ENCODE data around the gene AGRP.
"Not testable (repeated sequence)": the region's sequence is repeated elsewhere in the genome, so short reads cannot be mapped to it uniquely, and the experiment has no call there.

AGRP gene

GRCh38 chr16:67504031-67505021 lies 21.0 kb upstream of the AGRP start:
- no peak for FAIRE-seq

- FAIRE-seq, result no peak
Measured at GRCh38 chr16:67499106-67499505, 15.8 kb upstream of the AGRP start.

DNA sequence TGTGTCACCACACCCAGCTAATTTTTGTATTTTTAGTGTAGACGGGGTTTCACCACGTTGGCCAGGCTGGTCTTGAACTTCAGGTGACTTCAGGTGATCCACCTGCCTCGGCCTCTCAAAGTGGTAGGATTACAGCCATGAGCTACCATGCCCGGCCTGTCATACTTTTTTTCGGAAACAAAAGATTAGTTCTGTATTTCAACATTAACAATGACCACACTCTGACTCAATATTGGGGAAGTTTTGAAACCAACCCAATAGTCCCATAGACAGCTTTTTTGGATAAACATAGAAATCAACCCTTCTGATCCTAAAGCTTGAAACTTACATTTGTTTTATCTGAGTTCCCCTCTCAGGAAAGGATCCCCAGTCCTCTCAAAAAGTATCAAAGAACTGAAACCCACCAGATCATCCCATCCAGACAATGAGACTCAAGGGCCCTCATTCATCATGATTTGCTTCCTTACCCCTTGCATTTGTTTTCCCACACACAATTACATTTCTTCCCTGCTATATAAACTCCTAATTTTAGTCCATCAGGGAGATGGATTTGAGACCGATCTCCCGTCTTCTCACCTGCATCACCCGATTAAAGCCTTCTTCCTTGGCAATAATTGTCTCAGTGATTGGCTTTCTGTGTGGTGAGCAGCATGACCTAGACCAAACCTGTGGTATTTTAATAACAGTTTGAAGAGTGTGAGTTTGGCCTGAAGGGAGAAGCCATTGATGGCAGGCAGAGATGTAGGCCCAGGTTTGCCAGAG lies 7.2 kb upstream of the AGRP start:
- FAIRE-seq, result no peak

- no peak for FAIRE-seq
Measured at GRCh38 chr16:67489401-67490083, 6.2 kb upstream of the AGRP start.

- not testable (repeated sequence) for FAIRE-seq
Measured at GRCh38 chr16:67487561-67487960, 4.2 kb upstream of the AGRP start.

GRCh38 chr16:67486805-67487204 lies 3.5 kb upstream of the AGRP start:
- FAIRE-seq, result no peak

- no peak for FAIRE-seq
Measured at GRCh38 chr16:67483731-67484525, 581 bp upstream of the AGRP start.

DNA sequence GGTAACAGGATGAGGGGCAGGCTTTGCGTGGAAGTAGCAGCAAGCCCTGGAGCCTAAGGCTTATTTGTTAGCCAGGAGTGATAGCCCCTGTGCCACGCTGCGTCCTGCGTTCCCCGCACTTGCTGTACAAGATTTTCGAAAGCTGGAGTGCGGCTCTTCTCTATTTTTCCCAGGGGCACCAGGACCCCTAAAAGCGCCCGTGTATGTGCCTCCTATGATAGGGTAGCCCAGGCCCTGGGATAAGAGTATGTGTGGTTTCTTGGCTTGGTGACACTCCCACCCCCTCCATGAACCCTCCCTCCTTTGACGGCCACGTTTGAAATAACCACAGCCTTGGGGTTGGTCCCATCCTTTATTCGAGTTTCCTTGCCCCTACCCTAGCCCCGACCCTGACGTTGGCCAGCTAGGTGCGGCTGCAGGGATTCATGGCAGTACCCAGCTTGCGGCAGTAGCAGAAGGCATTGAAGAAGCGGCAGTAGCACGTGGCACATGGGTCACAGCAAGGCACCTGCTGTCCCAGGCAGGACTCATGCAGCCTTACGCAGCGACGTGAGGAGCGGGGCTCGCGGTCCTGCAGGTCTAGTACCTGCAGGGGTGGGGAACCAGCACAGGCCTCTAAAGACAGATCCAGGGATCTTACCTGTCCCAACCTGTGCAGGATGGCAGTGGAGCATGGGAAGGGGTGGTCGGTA lies 968 bp downstream of the AGRP start:
- no peak for FAIRE-seq

GRCh38 chr16:67481561-67482232 lies 1.6 kb downstream of the AGRP start:
- FAIRE-seq, result no peak

DNA sequence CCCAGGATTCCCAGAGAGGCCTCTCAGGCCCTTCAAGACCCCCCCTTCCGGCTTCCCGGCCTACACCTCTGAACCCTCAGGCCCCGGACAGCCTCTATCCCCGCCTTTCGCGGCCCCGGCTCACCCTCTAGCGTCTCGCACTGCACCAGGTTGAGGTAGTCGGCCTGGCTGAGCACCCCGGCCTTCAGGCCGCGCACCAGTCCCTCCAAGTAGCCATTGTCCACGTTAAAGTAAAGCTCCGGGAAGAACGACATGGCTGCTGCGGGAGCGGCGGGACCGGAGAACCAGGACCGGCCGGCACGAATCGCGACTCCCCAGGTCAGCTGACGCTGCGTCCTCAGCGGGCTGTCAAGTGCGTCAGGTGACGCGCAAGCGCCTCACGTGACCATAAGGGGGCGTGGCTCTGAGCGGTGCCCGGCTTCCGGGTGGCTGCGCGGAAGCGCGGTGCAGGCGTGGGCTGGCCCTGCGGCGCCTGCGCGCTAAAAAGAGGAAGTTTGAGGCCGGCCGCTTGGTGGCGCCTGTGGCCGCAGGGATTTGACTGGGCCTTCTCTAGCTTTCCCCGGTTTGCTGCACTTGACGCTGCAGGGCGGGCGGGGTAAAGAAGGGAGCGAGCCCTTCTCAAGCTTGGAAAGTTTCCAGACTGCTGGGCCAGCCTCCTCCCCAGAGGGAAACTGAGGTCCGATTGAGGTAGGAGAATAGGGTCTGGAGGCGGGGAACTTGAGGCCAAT lies 2.4 kb downstream of the AGRP start, which contains the start of gene ATP6V0D1:
Gene ATP6V0D1, minus strand, starts transcription at position 325 of the 728 bp plus-strand sequence. Its CDS starts 71 bp downstream, at position 254.
- peak; percentile 48 for FAIRE-seq

GRCh38 chr16:67477960-67478554 lies 5.3 kb downstream of the AGRP start:
- FAIRE-seq, result no peak

GRCh38 chr16:67474551-67475455 lies 8.5 kb downstream of the AGRP start:
- no peak for FAIRE-seq

- FAIRE-seq, result no peak
Measured at GRCh38 chr16:67471758-67472384, 11.5 kb downstream of the AGRP start.

DNA sequence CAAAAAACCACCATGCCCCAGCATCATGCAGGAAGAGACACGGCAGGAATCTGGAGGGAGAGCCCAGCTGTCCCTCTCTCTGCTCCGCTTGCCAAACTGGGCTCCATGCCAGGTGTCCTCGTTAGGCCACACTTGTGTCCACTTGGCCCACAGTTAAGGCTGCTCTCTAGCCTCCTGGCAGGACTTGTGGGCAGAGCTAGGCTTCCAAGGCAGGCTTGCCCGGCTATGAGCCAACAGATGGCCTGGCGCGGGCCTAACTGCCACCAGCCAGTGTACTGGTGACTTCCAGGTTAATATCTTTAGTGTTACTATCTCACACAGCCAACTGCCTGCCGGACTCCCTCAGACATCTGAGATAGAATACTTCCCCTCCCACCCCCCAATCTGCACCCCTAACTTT lies 13.0 kb downstream of the AGRP start:
- FAIRE-seq, result no peak

GRCh38 chr16:67468731-67469130 lies 14.6 kb downstream of the AGRP start:
- no peak for FAIRE-seq

DNA sequence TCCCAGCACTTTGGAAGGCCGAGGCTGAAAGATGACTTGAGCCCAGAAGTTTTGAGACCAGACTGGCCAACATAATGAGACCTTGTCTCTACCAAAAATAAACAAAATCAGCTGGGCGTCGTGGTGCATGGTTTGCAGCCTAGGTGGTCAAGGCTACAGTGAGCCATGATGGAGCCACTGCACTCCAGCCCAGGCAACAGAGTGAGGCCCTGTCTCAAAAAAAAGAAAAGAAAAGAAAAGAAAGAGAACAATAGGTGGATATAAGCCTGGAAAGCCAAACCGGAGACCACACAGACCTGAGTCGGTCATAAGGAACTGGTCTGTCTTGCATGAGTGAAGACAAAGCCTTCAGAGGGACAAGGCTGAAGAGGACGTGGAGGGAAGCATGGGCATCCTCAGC lies 16.8 kb downstream of the AGRP start:
- FAIRE-seq, result no peak

DNA sequence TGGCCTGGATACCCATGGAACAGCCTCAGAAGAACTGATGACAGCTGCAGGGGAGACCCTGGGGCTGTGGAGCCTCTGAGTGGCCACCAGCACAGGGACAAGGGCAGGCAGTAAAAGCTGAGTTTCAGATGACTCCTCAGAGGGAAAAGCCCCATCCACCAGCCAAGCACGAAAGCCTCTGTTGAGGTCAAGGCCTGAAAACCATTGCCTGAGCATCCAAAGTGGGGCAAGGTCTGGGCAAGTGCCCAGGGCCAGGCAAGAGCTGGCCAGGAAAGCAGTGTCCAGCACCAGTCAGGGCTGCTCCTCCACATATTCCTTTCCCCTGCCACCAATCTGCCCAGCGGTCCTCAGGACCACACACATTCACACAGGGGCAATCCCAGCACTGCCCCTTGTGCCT lies 18.8 kb downstream of the AGRP start:
- FAIRE-seq, result no peak

- FAIRE-seq, result no peak
Measured at GRCh38 chr16:67463691-67464090, 19.7 kb downstream of the AGRP start.
